ENCODE results near the gene HOXC10. TPM values are rescaled to one million over a fixed set of nuclear protein-coding genes. Genes with fewer than 3 reads are reported as not detected.

The HOXC10 gene
- total RNA-seq, 1 experiment from 2014 or later, result 3.8 TPM

GRCh38 chr12:53940443-53941014, 44.4 kb upstream of the HOXC10 start:
- ChIA-PET CTCF (no interaction called here), POLR2A (no interaction called here), RAD21 (ENCODE audit: low non-redundant PET in 1 of 2, low total read pairs in 2 of 2, uncharacterized antibody in 2 of 2, unreplicated experiment in 2 of 2) (interaction anchor here in 1 of 2 experiments (1.0 kb wide), 1 partner anchor 115 kb away, joined by 3 read pairs; no protein-coding TSS in a partner anchor)
- no peaks in the 10 kb centered on the region for H3K9me3 ChIP-seq (ENCODE audit: control insufficient read depth in 1 of 2, insufficient read depth in 1 of 2, low read depth in 1 of 2, low read length in 2 of 2)
- no peak for DNase-seq (ENCODE audit: low read depth, low spot score)
- BruUV-seq (replicated peaks), result TSS peak; percentile 43
- H3K4me3 ChIP-seq (replicated peaks in 1 of 2; ENCODE audit: low read depth in 1 of 2, low read length in 2 of 2), result no peak overlapping the region
- H3K4me2 ChIP-seq (ENCODE audit: low read length), result no peak overlapping the region
- H3K9me2 ChIP-seq (ENCODE audit: insufficient read depth), result no peaks in the 10 kb centered on the region
- peaks cover 8 to 15% of the 10 kb centered on the region in 2 experiments; a peak in 3 of 4 replicates for H3K4me1 ChIP-seq (ENCODE audit: control insufficient read depth in 1 of 2, insufficient read depth in 2 of 2, low read length in 2 of 2)
- intact Hi-C loops (cut with micrococcal nuclease), result no loop called here
- no peaks in the 10 kb centered on the region for H3K79me2 ChIP-seq (ENCODE audit: insufficient read depth, low read length)
- no peaks in the 10 kb centered on the region for H3K27me3 ChIP-seq (ENCODE audit: insufficient read depth, low read length)
- TF ChIP-seq ELF1 (IDR thresholded peaks at IDR 0.05; ENCODE audit: borderline replicate concordance, low read depth) (no peak), POLR2A (IDR thresholded peaks at IDR 0.05; ENCODE audit: borderline replicate concordance, extremely low read depth, insufficient read depth, insufficient read length) (no peak), POLR2AphosphoS5 (IDR thresholded peaks at IDR 0.05; ENCODE audit: low read depth, low read length) (no peak), TCF7L2 (IDR thresholded peaks at IDR 0.05; ENCODE audit: borderline replicate concordance, extremely low read depth, insufficient read depth, insufficient read length) (no peak), EZH2phosphoT487 (IDR thresholded peaks at IDR 0.05; ENCODE audit: borderline replicate concordance) (no peak), MAX (IDR thresholded peaks at IDR 0.05) (no peak), CEBPB (IDR thresholded peaks at IDR 0.05; ENCODE audit: low read depth) (no peak), YY1 (IDR thresholded peaks at IDR 0.05; ENCODE audit: extremely low read depth, insufficient replicate concordance, low read depth, low read length) (no peak), EGR1 (IDR thresholded peaks at IDR 0.05; ENCODE audit: low read depth) (no peak), ZFX (IDR thresholded peaks at IDR 0.05) (no peak), SRF (IDR thresholded peaks at IDR 0.05; ENCODE audit: low read depth) (no peak), CBX3 (IDR thresholded peaks at IDR 0.05; ENCODE audit: low read depth) (no peak), SP1 (IDR thresholded peaks at IDR 0.05; ENCODE audit: low read depth) (no peak), RAD21 (IDR thresholded peaks at IDR 0.05; ENCODE audit: low read depth) (no peak)
- H2AFZ ChIP-seq (ENCODE audit: low read depth, low read length, poor library complexity, severe bottlenecking), result no peak overlapping the region
- H3K27ac ChIP-seq (ENCODE audit: low read depth, low read length), result no peak overlapping the region
- no peaks in the 10 kb centered on the region for H3K36me3 ChIP-seq (ENCODE audit: control insufficient read depth in 1 of 2, insufficient read depth in 2 of 2, low read length in 2 of 2)
- no peaks in the 10 kb centered on the region for H4K20me1 ChIP-seq (ENCODE audit: insufficient read depth)
- no peak for ATAC-seq
- H3K9ac ChIP-seq (ENCODE audit: low read length), result no peak overlapping the region
